Tibial artery (tissue), 4 donors: ENCODE results near the gene VPS37C.

ENCODE experiments used
- DNase-seq, 2 donors: peaks; one replicate each; pipeline ENCODE4 v3.0.0-alpha.2; 2019
- H3K27ac ChIP-seq, 2 donors: fragments of 200-600 bp; sonication (generic) in 1 of 2; 1 replicate in 1 of 2; 2 replicates in 1 of 2; pipeline ENCODE4 v1.5.1; 2018 to 2019; ENCODE audit warnings: mild to moderate bottlenecking in 1 of 2
- H3K27me3 ChIP-seq, 2 donors: fragments of 200-600 bp; sonication (generic) in 1 of 2; one replicate each; pipeline versions ENCODE4 v1.5.1 to v1.6.0; 2016 to 2019
- H3K36me3 ChIP-seq, 3 donors: fragments of 200-600 bp; sonication (generic) in 2 of 3; one replicate each; pipeline ENCODE4 v1.5.1; 2016 to 2019; ENCODE audit warnings: mild to moderate bottlenecking in 2 of 3
- H3K4me1 ChIP-seq, 4 donors: fragments of 200-600 bp; sonication (generic) in 2 of 4; 1 replicate in 3 of 4; 2 replicates in 1 of 4; pipeline ENCODE4 v1.5.1; 2016 to 2019
- H3K4me3 ChIP-seq, 2 donors: fragments of 200-600 bp; sonication (generic) in 1 of 2; 1 replicate in 1 of 2; 2 replicates in 1 of 2; pipeline ENCODE4 v1.5.1; 2018 to 2019; ENCODE audit warnings: mild to moderate bottlenecking in 2 of 2
- H3K9me3 ChIP-seq, 3 donors: fragments of 200-600 bp; sonication (generic) in 1 of 3; one replicate each; pipeline ENCODE4 v1.5.1; 2016 to 2019
- CTCF ChIP-seq, 2 experiments: fragments of 200-600 bp in 1 of 2; fragments of 450-650 bp in 1 of 2; IDR thresholded peaks; one replicate each; pipeline ENCODE4 v1.5.1; 2017 to 2019; ENCODE audit warnings: antibody characterized with exemption in 2 of 2, mild to moderate bottlenecking in 1 of 2, moderate library complexity in 1 of 2
- intact Hi-C: fragments of 100-400 bp; cut with DNase I; formaldehyde crosslinking; loops from one replicate; pipeline ENCODE4 v1.15.0; 2023; ENCODE audit warnings: low total_unique reads

VPS37C gene

GRCh38 chr11:61122761-61123160, 38.5 kb downstream of the VPS37C start:
- Histone ChIP-seq H3K4me3 (no peak overlapping the region), H3K36me3 (peaks cover 0 to under 1% (median 0%) of the 10 kb centered on the region in 3 donors), H3K27me3 (peaks cover 0 to 5% of the 10 kb centered on the region in 2 donors), H3K4me1 (peaks cover 0 to 18% (median 8%) of the 10 kb centered on the region in 4 donors), H3K27ac (no peak overlapping the region), H3K9me3 (no peaks in the 10 kb centered on the region)
- intact Hi-C loops: loop anchor here (10.0 kb wide), 1 partner anchor 198 kb away; the partner anchor contains the start of gene TMEM132A
- no peak for TF ChIP-seq CTCF (IDR thresholded peaks at IDR 0.05)
- no peak for DNase-seq

GRCh38 chr11:61121917-61122316, 39.3 kb downstream of the VPS37C start:
- H3K36me3 ChIP-seq: no peaks in the 10 kb centered on the region
- H3K9me3 ChIP-seq: no peaks in the 10 kb centered on the region
- peaks cover 0 to 5% of the 10 kb centered on the region in 2 donors for H3K27me3 ChIP-seq
- DNase-seq: no peak
- no peak overlapping the region for H3K27ac ChIP-seq
- no peak for TF ChIP-seq CTCF (IDR thresholded peaks at IDR 0.05)
- peaks cover 0 to 18% (median 8%) of the 10 kb centered on the region in 4 donors for H3K4me1 ChIP-seq
- no peak overlapping the region for H3K4me3 ChIP-seq
- intact Hi-C loops: loop anchor here (10.0 kb wide), 1 partner anchor 197 kb away; the partner anchor contains the start of gene TMEM132A

- H3K36me3 ChIP-seq: no peaks in the 10 kb centered on the region
- H3K27me3 ChIP-seq: peaks cover 0 to 5% of the 10 kb centered on the region in 2 donors
- H3K4me1 ChIP-seq: peaks cover 0 to 12% (median 4%) of the 10 kb centered on the region in 4 donors
- intact Hi-C loops: loop anchor here (10.0 kb wide), 1 partner anchor 197 kb away; the partner anchor contains the start of gene TMEM132A
- no peak for TF ChIP-seq CTCF (IDR thresholded peaks at IDR 0.05)
- H3K4me3 ChIP-seq: no peak overlapping the region
- no peaks in the 10 kb centered on the region for H3K9me3 ChIP-seq
- no peak for DNase-seq
- no peak overlapping the region for H3K27ac ChIP-seq
Measured at GRCh38 chr11:61121192-61121831, 39.9 kb downstream of the VPS37C start.

- no peak overlapping the region for H3K27ac ChIP-seq
- DNase-seq: no peak
Measured at GRCh38 chr11:61120706-61121191, 40.5 kb downstream of the VPS37C start.

GRCh38 chr11:61120099-61120705, 41.0 kb downstream of the VPS37C start:
- Histone ChIP-seq H3K9me3 (no peaks in the 10 kb centered on the region), H3K27ac (no peak overlapping the region), H3K36me3 (no peaks in the 10 kb centered on the region), H3K27me3 (peaks cover 0 to 5% of the 10 kb centered on the region in 2 donors), H3K4me3 (no peak overlapping the region), H3K4me1 (peaks cover 0 to 5% (median 0%) of the 10 kb centered on the region in 4 donors)
- intact Hi-C loops: loop anchor here (10.0 kb wide), 1 partner anchor 195 kb away; the partner anchor contains the start of gene TMEM132A
- DNase-seq: no peak
- no peak for TF ChIP-seq CTCF (IDR thresholded peaks at IDR 0.05)

More at GRCh38 chr11:61120706-61121191, 40.5 kb downstream of the VPS37C start:
- no peak for TF ChIP-seq CTCF (IDR thresholded peaks at IDR 0.05)
- H3K9me3 ChIP-seq: no peaks in the 10 kb centered on the region
- H3K27me3 ChIP-seq: peaks cover 0 to 5% of the 10 kb centered on the region in 2 donors
- no peaks in the 10 kb centered on the region for H3K36me3 ChIP-seq
- H3K4me3 ChIP-seq: no peak overlapping the region
- intact Hi-C loops: loop anchor here (10.0 kb wide), 1 partner anchor 196 kb away; the partner anchor contains the start of gene TMEM132A
- peaks cover 0 to 6% (median under 1%) of the 10 kb centered on the region in 4 donors for H3K4me1 ChIP-seq
